ENCODE measurements around the gene BCL10. TPM values are rescaled to one million over a fixed set of nuclear protein-coding genes. Genes with fewer than 3 reads are reported as not detected.

BCL10 gene
- total RNA-seq, 2 donors from 2014 or later = 21.3 to 22.6 TPM

DNA sequence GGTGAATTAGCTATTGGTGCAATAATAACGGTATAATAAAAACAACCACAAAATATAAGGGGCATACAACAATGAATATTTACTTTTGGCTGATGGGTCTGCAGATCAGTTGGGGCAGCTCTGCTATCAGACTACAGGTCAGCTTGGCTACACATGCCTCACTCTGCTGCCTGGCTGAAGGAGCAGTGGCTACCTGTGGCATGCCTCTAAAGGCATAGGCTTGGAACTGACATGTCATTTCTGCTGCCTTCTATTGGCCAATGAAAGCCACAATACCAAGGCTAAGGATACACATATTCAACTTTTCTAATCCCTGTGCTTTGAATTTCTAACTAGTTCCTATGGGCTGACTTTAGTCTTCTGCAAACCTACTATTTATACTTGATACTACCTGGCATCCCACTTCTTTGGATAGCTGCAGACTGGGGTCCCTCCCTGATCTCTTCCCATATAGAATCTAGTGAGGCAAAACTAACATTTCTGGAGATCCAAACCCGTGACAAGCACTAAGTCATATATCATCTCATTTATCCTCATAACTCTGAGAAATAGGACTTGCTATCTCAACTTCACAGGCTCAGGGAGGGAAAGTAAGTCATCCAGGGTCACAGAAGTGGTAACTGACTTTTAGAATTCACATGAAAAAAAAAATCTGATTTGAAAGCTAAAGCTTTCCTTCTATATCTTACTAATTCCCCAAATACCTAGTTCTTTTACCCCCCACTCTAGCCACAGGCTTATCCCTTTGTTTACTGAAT lies 56.4 kb downstream of the BCL10 start:
- peaks cover 3% of the 10 kb centered on the region for H3K27me3 Mint-ChIP-seq (ENCODE audit: insufficient read depth)
- H3K4me3 Mint-ChIP-seq = no peak overlapping the region
- H3K4me3 ChIP-seq (ENCODE audit: low read length) = no peak overlapping the region
- no peak overlapping the region for H3K27ac Mint-ChIP-seq
- no peaks in the 10 kb centered on the region for H3K9me3 ChIP-seq (ENCODE audit: control insufficient read depth, low read length)
- 91% methylated on average over 1 of the region's 2 CpGs; no CpG with 5 or more reads in 1 of the 2 experiments for whole genome bisulfite sequencing, 2 experiments (ENCODE audit: insufficient coverage in 1 of 2, insufficient read length in 1 of 2)
- peaks cover 8% of the 10 kb centered on the region for H3K4me1 ChIP-seq (ENCODE audit: control insufficient read depth, insufficient read depth, low read length)
- no peak overlapping the region for H3K27ac ChIP-seq (ENCODE audit: low read depth, low read length)
- TF ChIP-seq, protein P1, sequence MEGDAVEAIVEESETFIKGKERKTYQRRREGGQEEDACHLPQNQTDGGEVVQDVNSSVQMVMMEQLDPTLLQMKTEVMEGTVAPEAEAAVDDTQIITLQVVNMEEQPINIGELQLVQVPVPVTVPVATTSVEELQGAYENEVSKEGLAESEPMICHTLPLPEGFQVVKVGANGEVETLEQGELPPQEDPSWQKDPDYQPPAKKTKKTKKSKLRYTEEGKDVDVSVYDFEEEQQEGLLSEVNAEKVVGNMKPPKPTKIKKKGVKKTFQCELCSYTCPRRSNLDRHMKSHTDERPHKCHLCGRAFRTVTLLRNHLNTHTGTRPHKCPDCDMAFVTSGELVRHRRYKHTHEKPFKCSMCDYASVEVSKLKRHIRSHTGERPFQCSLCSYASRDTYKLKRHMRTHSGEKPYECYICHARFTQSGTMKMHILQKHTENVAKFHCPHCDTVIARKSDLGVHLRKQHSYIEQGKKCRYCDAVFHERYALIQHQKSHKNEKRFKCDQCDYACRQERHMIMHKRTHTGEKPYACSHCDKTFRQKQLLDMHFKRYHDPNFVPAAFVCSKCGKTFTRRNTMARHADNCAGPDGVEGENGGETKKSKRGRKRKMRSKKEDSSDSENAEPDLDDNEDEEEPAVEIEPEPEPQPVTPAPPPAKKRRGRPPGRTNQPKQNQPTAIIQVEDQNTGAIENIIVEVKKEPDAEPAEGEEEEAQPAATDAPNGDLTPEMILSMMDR (conservative IDR thresholded peaks at IDR 0.05) = no peak
- DNase-seq = no peak
- H3K27me3 ChIP-seq (ENCODE audit: control insufficient read depth, insufficient read depth, low read length, poor library complexity, severe bottlenecking) = no peaks in the 10 kb centered on the region
- peaks cover 35% of the 10 kb centered on the region for H3K4me1 Mint-ChIP-seq
- H3K36me3 ChIP-seq (ENCODE audit: control insufficient read depth, insufficient read depth, low read length) = no peaks in the 10 kb centered on the region
- H3K9ac ChIP-seq (ENCODE audit: extremely low read depth, low read length, poor library complexity, severe bottlenecking) = no peak overlapping the region
- H3K9me3 Mint-ChIP-seq = no peaks in the 10 kb centered on the region
- H3K36me3 Mint-ChIP-seq (ENCODE audit: low read depth) = no peaks in the 10 kb centered on the region

- Mint-ChIP-seq H3K4me3 (no peak overlapping the region), H3K4me1 (peaks cover 15% of the 10 kb centered on the region), H3K27ac (no peak overlapping the region), H3K36me3 (ENCODE audit: low read depth) (no peaks in the 10 kb centered on the region), H3K9me3 (no peaks in the 10 kb centered on the region), H3K27me3 (ENCODE audit: insufficient read depth) (no peaks in the 10 kb centered on the region)
- Histone ChIP-seq H3K9me3 (ENCODE audit: control insufficient read depth, low read length) (no peaks in the 10 kb centered on the region), H3K27me3 (ENCODE audit: control insufficient read depth, insufficient read depth, low read length, poor library complexity, severe bottlenecking) (no peaks in the 10 kb centered on the region), H3K9ac (ENCODE audit: extremely low read depth, low read length, poor library complexity, severe bottlenecking) (no peak overlapping the region), H3K27ac (ENCODE audit: low read depth, low read length) (no peak overlapping the region), H3K36me3 (ENCODE audit: control insufficient read depth, insufficient read depth, low read length) (no peaks in the 10 kb centered on the region), H3K4me3 (ENCODE audit: low read length) (no peak overlapping the region), H3K4me1 (ENCODE audit: control insufficient read depth, insufficient read depth, low read length) (peaks cover 5% of the 10 kb centered on the region)
- no peak for DNase-seq
- TF ChIP-seq, protein P1 (conservative IDR thresholded peaks at IDR 0.05) = no peak
Measured at GRCh38 chr1:85216697-85217096, 59.7 kb downstream of the BCL10 start.

Other genes starting within 250 kb of the BCL10 start
- 10 to 100 TPM; 10.1 to 12.6 TPM for gene MCOLN3, start 228.1 kb downstream of the BCL10 start, total RNA-seq
- 10 to 100 TPM; 11.0 to 14.1 TPM for gene SYDE2, start 75.6 kb downstream of the BCL10 start, total RNA-seq
- gene C1orf52, start 17.0 kb downstream of the BCL10 start, total RNA-seq = 10 to 100 TPM; 41.0 to 42.9 TPM
- 10 to 100 TPM; 16.3 to 22.8 TPM for gene DDAH1, start 188.5 kb upstream of the BCL10 start, total RNA-seq